Measurements from ENCODE around the gene ALKBH4.
"Not testable (repeated sequence)": the region's sequence is repeated elsewhere in the genome, so short reads cannot be mapped to it uniquely, and the experiment has no call there.

Gene ALKBH4

DNA sequence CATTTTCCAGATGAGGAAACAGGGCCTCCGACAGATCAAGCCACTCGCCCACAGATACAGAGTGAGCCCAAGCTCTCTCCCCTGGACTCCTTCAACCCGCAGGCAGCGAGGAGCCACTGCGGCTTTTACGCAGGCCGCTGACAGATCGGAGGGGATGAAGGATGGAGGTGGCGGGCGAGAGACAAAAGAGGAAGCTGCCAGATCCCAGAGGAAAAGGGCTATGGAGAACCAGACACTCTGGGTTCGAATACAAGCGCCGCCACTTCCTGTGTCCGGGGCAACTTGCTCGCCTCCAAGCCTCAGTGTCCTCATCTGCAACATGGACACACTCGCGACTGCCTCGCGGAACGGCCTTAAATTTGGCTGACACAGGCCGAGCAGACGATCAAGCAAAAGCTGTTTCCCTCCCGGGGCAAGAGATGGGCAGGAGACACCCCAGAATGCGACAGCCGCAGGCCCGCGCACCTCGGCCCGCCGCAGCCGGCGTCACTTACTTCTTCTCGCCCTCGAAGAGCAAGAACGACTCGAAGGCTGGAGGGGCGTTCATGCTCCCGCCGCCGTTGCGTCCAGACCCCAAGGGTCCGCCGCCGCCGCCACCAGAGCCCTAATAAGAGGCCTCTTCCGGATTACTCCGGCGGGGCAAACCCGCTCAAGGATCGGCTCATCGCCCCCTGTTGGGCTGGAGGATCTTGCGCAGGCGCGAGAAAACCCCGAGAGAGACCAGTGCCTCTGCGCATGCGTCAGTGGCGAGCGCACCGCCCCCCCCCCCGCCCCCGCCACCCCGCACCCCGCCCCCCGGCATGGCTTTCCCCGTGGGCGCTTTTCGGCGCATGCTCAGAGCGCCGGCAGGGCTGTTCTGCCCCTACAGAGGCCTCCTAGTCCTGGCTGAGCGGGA, 13.9 kb upstream of the ALKBH4 start, which contains the start of gene POLR2J:
TSS of gene POLR2J (minus strand) at position 609 of the 895 bp plus-strand sequence. CDS start at position 547, 62 bp downstream.
- DNase-seq = peak; percentile 37

GRCh38 chr7:102474736-102475435, 10.2 kb upstream of the ALKBH4 start:
- not testable (repeated sequence) for DNase-seq

GRCh38 chr7:102474116-102474515, 9.5 kb upstream of the ALKBH4 start:
- not testable (repeated sequence) for DNase-seq

GRCh38 chr7:102473271-102473991, 8.8 kb upstream of the ALKBH4 start:
- no peak for DNase-seq

GRCh38 chr7:102472126-102473041, 7.7 kb upstream of the ALKBH4 start:
- DNase-seq = no peak

DNA sequence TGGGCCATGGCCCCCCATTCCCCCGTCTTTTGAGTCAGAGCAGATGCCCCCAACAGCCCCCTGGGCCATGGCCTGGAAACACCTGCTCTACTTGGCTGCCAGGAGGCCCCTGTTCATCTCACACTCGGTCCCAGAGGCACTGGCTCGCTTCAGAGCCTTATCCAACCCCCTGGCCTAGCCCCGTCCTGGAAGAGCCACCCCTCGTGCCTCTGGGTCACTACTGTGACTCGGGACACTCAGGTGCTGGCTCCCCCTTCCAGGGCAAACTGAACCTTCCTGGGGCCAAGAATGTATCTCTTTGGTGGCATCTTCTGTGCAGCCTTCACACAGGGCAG, 7.1 kb upstream of the ALKBH4 start:
- no peak for DNase-seq

DNA sequence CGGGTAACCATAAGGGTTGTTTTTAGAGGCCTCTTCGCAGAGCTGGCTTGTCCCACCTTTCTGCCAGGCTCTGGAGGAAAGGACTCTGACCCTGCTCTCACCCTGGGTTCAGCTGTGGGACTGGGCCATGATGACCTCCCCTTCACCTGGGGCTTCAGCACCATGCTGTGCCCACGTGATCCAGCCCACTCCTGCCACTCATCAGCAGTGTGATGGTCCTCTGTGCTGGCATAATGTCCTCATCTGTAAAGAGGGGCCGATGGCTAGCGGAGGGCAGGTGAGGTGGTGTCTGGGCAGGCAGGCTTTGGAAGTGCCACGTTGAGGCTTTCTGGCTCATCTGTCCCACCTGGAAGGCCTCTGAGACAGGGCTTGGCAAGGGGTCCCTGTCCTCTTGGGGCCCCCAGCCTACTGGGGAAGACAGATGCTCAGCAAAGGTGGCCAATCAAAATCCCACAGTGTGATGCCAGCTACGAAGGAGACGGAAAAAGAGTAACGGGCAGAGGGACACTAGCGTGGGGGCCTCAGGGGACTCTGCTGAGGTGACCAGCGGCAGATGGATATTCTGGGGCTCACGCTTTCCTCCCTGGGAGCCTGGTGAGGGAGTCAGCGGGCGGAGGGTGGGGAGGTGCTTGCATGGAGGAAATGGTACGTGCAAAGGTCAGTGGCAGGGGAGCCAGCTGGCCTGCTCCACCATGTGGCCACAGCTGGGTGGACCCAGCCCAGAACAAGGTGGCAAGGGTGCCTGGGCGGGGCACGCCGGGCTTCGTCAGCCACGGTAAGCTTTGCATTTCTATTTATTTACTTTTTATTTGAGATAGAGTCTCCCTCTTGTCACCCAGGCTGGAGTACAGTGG, 5.5 kb upstream of the ALKBH4 start:
- DNase-seq = no peak

GRCh38 chr7:102469351-102469971, 4.8 kb upstream of the ALKBH4 start:
- DNase-seq = no peak

DNA sequence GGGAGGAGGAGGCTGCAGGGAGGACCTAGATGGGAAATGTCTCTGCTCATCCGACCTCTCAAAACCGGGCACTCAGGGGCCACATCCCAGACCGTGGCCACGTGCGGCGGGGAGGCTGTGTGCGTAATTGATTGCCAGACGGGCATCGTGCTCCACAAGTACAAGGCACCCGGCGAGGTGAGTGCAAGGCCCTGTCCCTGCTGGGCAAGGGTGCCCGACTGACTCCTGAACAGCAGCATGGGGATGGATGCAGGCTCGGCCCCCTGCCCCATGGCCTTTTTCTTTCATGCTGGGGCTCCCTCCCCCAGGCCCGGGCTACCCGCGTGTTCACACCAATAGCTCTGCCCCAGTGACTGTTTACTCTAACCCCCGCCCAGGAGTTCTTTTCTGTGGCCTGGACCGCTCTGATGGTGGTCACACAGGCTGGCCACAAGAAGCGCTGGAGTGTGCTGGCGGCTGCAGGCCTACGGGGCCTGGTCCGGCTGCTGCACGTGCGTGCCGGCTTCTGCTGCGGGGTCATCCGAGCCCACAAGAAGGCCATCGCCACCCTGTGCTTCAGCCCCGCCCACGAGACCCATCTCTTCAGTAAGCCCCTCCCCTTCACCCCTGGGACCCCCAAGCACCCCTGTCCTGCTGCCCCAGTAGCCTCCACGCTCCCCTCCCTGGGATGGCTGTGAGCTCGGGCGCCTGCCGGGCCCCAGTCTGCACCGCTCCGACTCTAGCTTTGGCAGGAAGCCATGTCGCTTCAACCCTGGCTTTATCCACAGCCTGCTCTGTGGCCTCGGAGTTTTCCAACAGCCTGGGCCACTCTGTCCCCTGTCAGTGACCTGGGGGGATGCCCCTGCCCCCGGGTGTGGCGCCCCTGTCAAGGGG, 4.1 kb upstream of the ALKBH4 start:
- no peak for DNase-seq

GRCh38 chr7:102467581-102468477, 3.2 kb upstream of the ALKBH4 start:
- no peak for DNase-seq

DNA sequence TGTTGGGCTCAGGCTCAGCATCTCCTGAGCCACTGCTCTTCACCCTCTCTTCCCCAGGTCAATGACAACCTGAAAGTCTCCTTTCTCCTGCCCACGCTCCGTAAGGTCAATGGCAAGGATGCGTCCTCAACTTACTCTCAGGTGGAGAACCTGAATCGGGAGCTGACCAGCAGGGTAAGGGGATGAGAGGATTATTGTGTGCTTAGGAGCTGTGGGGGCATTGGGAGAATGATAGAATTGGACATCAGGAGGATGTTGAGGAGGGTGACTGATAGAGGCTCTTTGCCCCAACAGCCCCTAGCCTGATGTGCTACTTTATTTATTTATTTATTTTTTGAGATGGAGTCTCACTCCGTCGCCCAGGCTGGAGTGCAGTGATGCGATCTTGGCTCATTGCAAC, 1.4 kb upstream of the ALKBH4 start:
- no peak for DNase-seq

DNA sequence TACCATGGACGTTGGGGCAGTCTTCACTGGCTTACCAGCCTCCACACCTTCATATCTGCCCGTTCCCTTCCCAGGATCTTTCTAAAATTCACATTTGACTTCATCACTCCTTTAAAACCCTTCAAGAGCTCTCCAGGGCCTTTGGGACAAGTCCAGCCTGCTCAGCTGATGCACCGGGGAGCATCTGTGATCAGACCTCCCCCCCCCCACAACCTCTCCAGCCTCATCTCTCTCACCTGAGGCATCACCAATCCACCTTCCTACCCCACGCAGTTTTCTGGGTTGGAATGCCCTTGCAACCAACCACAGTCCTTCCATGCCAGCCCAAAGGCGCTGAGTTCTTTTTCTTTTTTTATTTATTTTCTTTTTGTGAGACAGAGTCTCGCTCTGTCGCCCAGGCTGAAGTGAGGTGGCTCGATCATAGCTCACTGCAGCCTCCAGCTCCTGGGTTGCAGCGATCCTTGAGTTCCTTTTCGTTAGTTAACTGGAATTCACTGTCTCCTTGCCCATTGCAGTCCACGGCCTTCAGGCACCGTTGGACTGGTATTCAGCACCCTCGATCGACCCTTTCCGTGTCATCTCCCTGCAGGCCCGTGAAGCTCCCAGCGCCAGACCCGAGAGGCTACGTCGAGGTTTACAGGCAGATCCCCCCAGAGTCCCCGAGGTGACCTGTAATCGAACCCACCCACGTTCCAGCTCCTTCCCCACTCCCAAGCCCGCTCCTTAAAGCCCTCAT, 654 bp downstream of the ALKBH4 start:
- DNase-seq = peak; percentile 2

DNA sequence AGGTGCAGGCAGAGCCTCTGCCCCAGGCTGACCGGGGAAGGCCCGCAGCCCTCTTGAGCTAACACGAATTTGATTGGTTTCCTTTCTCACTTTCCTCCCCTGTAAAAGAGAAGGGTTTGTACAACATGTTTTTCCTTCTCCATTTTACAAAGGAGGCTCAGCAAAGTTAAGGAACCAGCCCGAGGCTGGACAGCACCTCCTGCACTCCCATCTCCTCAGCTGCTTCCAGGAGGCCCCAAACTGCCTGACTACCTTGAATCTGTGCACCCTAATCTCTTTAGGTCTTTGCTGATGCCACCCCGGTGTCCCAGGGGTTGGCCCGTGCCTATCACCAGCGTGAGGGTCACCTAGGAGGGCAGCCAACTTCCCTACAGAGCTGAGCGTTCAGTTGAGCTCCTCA, 4.2 kb downstream of the ALKBH4 start:
- no peak for DNase-seq

- no peak for DNase-seq
These were observed 5.3 kb downstream of the ALKBH4 start for GRCh38 chr7:102459221-102459844.

DNA sequence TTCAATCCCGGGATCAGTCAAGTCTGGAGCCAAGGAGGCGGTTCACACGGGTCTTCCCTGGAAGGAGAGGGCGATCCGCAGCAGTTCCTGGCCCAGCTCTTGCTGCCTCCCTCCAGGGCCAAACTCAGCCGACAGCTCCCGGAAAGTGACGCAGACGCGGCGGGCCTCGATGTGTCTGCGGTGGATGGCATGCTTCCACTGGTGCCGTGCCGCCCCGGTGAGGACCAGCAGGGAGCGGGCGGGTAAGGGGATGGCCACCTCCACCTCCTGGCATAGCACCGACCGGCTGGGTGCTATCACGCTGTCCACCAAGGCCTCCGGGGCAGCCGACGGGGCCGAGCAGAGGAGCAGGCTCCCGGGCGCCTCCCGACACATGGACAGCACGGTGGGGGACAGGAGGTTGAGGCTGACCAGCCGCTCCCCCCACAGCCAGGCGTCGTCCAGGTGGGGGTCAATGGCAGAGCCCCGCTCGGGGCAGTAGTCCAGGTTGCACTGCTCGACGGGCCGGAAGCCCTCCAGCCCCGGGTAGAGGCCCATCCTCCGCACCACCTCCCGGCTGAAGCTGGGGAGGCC, 7.2 kb downstream of the ALKBH4 start:
- no peak for DNase-seq

DNA sequence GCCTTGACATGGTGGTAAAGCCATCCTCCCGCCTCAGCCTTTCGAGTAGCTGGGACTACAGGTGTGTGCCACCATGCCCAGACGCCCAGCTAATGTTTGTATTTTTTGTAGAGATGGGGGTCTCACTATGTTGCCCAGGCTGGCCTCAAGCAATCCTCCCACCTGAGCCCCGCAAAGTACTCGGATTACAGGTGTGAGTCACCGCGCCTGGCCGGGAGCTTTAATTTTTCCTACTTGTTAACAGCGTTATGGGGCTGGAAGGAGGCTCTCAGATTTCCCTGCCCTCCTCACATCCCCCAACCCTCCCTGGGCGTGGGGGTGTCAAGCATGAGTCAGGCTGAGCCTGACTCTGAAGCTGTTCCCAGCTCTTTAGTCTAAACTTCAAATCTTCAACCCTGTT, 8.3 kb downstream of the ALKBH4 start:
- no peak for DNase-seq

DNA sequence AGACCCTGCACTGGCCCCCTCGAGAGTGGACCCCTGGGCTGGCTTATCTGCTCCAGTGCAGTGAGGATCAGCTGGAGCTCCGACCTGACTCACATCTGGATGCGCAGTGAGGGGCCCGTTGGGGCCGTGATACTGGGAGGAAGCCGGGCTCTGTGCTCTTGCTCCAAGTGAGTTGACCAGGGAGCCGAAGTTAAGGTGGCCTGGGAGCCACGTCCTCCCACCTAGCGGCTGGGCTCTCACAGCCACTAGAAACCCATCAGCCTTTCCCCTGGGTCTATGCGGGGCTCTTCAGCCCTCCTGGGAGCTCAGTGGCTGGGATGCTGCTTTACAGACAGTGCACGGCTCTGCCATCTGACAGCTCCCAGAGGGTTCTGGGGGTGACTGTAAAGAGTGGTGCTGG, 9.1 kb downstream of the ALKBH4 start:
- no peak for DNase-seq

All from inflammatory macrophage treated with lipopolysaccharide for 4 hours (primary cell).